Stimulated activated effector memory CD8-positive, alpha-beta T cell treated with anti-CD3 and anti-CD28 coated beads, Interleukin-12 subunit alpha, Interleukin-12 subunit beta, amount 100 ng/mL, for 72 hours (primary cell): ENCODE results near the gene NPAS3.

ENCODE experiments used
- ATAC-seq: fragments of 150-1000 bp; cut with Tn5 transposase; 2 replicates; pipeline ENCODE4 v1.10.0; 2021
- DNase-seq, 2 donors: peaks; one replicate each; pipeline ENCODE4 v3.0.0; 2021 to 2022; ENCODE audit warnings: low spot score in 2 of 2
- H3K27ac Mint-ChIP-seq: one replicate; pipeline ENCODE4 v1.8.0; 2022; ENCODE audit warnings: mild to moderate bottlenecking, mixed read lengths
- H3K36me3 Mint-ChIP-seq: one replicate; pipeline ENCODE4 v1.8.0; 2022; ENCODE audit warnings: mild to moderate bottlenecking, mixed read lengths
- H3K4me1 Mint-ChIP-seq: one replicate; pipeline ENCODE4 v1.8.0; 2022; ENCODE audit warnings: mixed read lengths
- H3K4me3 Mint-ChIP-seq: one replicate; pipeline ENCODE4 v1.8.0; 2022; ENCODE audit warnings: mild to moderate bottlenecking, mixed read lengths
- H3K9me3 Mint-ChIP-seq: one replicate; pipeline ENCODE4 v1.8.0; 2022; ENCODE audit warnings: mixed read lengths

NPAS3 gene

DNA sequence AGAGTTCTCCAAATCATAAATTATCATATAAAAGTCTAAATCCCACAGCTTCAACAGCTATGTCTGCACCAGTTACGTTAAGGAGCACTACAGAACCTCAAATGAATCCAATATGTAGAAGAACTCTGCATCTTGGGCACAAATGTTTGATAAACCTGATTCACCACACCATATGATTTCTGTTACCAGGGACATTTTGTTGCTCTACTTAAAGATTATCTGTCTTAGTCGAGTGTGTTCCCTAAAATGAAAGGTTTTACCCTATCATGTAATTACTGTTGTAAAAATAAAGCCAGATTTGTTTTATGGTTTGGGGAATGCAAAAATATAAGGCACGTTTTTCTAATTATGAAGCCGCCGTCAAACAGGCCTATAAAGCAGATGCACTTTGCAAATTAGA is 649.1 kb downstream of the NPAS3 start:
- ATAC-seq: no peak

DNA sequence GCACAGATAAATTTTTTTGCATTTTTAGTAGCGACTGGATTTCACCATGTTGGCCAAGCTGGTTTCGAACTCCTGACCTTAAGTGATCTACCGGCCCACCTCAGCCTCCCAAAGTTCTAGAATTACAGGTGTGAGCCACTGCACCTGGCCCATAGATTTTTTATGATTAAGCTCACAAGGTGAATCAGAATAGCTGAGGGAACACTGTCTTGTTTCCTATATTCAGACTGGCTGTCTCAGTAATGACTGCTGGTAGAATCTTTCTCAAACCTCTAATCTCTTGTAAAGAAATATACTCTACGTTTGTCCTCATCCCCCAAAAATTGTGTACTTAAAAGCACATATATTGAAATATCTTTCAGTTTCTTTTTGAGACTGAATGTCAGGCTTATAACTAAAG is 650.1 kb downstream of the NPAS3 start:
- Mint-ChIP-seq H3K4me1 (no peaks in the 10 kb centered on the region), H3K36me3 (no peaks in the 10 kb centered on the region), H3K9me3 (peaks cover 6% of the 10 kb centered on the region), H3K4me3 (no peak overlapping the region), H3K27ac (no peak overlapping the region)
- ATAC-seq (no peak), DNase-seq (no peak)

More for the DNA sequence above, 649.1 kb downstream of the NPAS3 start:
- DNase-seq: no peak
- Mint-ChIP-seq H3K9me3 (peaks cover 6% of the 10 kb centered on the region), H3K4me1 (no peaks in the 10 kb centered on the region), H3K27ac (no peak overlapping the region), H3K4me3 (no peak overlapping the region), H3K36me3 (no peaks in the 10 kb centered on the region)

DNA sequence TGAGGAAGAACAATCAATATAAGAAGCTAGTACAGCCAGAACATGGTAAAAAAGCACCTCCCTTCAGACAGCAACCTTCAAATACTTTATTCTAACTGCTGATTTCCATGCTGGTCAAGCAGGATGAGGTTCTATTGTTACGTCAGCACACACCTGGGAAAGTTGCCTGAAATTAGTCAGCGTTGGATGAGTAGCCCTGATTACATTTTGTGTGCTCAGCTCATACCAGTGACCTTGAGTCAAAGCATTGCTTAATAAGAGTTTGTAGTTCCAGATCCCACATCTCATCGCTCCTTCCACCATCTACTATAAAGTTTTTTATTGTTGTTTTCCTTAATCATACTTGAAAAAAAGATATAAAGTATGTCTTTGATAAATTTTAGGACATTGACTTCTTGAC is 650.7 kb downstream of the NPAS3 start:
- no peaks in the 10 kb centered on the region for H3K36me3 Mint-ChIP-seq
- H3K9me3 Mint-ChIP-seq: peaks cover 6% of the 10 kb centered on the region
- no peak for ATAC-seq
- DNase-seq: no peak
- no peak overlapping the region for H3K27ac Mint-ChIP-seq
- no peak overlapping the region for H3K4me3 Mint-ChIP-seq
- H3K4me1 Mint-ChIP-seq: no peaks in the 10 kb centered on the region

DNA sequence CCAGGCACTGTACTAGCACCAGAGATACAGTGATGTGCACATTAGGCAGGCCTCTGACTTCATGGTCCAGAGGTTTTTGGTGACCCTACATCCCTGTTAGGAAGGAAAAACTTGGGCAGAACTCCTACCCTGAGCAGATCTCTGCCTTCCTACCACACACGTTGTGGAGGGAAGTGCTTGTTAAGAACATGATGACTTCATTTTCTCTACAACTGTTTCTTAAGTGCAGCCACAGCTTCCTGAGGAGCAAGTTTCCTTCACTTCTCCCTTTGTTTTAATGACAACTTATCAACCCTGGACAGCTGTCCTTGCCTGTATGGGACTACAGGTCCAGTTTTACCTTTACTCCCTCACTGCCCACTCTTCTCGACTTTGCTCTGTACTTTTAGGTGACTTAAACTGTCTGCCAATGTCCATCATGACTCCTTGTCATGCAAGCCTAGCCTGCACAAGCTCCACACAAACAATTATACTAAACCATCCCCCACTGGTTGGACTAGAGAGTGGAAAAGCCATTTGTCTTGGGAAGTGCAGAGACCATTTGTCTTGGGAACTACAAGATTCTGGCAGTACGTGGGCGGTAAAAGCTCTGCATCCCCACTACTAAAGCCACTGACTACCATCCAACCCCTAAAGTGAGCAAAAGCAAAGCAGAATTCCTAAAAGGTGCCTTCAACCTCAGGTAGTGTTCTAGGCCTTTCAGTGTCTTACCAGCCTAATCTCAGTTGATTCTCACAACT is 652.4 kb downstream of the NPAS3 start:
- no peak for ATAC-seq

DNA sequence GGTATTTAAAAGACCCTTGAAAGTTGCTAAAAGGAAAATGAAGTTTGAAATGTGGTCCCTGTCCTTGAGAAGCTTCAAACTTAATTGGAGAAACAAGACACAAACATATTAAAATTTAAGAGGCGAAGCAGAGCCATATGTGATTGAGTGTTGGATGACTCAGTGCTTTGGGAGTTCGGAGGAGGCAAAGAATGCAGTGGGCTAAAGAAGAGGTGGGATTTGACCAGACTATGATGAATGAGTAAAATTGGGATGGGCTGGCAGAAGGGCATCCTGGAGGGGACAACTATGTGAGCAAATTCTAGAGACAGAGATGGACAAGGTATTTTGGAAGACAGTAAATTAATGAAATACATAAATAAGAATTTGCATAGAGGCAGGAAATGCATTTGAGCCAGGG is 653.6 kb downstream of the NPAS3 start:
- ATAC-seq (no peak), DNase-seq (no peak)
- no peaks in the 10 kb centered on the region for H3K4me1 Mint-ChIP-seq
- no peak overlapping the region for H3K27ac Mint-ChIP-seq
- peaks cover 6% of the 10 kb centered on the region for H3K9me3 Mint-ChIP-seq
- no peaks in the 10 kb centered on the region for H3K36me3 Mint-ChIP-seq
- H3K4me3 Mint-ChIP-seq: no peak overlapping the region

More for the DNA sequence above, 652.4 kb downstream of the NPAS3 start:
- Mint-ChIP-seq H3K27ac (no peak overlapping the region), H3K9me3 (peaks cover 6% of the 10 kb centered on the region), H3K4me3 (no peak overlapping the region), H3K4me1 (no peaks in the 10 kb centered on the region), H3K36me3 (no peaks in the 10 kb centered on the region)
- DNase-seq: no peak

DNA sequence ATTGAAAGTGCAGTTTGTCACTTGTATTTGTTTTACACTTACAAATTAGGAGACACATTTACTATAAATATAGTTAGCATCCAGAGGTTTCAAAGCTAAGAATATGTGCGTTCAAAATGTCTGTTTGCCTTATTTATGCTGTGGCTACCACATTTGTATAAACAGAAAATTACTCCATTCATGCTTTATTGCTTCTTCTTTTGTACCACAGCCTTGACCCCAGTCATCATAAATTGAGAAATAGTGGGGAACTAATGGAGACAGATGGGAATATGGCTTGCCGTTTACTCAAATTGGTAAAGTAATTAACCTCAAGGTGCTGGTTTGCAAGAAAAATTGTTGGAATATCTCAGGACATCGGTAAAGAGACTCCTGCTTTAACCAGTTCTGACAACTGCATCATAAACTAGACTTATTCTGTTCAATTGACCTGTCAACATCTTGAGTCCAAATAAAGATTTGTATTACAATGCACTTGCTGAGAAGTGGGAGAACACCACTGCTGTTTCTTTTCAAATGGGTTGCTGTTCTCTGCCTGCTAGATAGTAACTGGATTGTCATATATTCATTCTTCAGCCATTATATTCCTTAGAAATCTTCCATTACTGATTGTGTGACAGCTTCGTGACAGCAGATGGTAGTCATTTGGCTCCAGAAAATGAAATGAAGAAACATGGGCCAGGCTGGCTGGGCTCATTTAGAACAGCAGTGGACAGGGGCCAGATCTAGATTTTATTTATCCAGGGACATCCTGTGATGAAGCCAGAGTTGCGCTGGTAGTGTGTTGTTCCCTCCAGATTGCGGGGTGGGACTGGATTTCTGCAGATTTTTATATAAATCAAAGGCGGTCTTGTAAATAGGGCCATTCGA is 657.8 kb downstream of the NPAS3 start:
- ATAC-seq (no peak), DNase-seq (no peak)
- Mint-ChIP-seq H3K4me1 (no peaks in the 10 kb centered on the region), H3K36me3 (no peaks in the 10 kb centered on the region), H3K27ac (no peak overlapping the region), H3K9me3 (peaks cover 3% of the 10 kb centered on the region), H3K4me3 (no peak overlapping the region)

DNA sequence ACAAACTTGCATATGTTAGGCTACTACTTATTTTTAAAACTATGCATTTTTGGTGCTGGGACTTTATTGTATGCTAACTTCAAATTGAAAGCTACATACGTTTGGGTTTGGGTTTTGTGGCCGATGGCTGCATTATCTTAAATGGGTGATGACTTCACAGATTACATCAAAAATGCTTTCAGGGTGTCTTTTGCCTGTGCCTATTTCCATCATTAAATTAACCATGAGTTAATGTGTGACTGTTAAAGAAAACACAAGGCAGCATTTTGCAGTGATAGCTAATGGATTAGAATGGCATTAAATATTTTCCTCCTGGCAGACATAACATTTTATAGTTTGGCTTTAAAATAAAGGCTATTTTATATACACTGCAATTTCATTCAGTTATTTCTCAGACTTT is 659.9 kb downstream of the NPAS3 start:
- ATAC-seq (no peak), DNase-seq (no peak)
- Mint-ChIP-seq H3K27ac (no peak overlapping the region), H3K4me3 (no peak overlapping the region), H3K4me1 (no peaks in the 10 kb centered on the region), H3K36me3 (no peaks in the 10 kb centered on the region), H3K9me3 (peaks cover 3% of the 10 kb centered on the region)

DNA sequence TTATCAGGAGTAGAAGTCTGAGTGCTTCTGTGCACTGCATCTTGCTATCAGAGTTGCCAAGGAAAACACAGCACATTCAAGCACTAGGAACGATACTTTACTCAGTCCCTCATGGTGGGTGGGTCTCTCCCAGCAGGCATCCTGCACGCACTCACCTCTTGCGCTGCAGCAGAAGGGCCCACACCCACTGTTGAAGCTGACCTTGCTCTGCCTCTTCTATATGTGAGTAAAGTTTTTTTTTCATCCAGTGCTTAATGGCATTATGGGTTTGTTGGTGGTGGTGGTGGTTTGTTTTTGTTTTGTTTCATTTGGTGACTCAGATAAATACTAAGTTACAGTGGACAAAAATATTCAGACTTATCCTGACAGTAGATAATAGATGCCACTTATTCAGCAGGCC is 663.7 kb downstream of the NPAS3 start:
- ATAC-seq (no peak), DNase-seq (no peak)
- Mint-ChIP-seq H3K27ac (no peak overlapping the region), H3K9me3 (peaks cover 3% of the 10 kb centered on the region), H3K4me1 (no peaks in the 10 kb centered on the region), H3K4me3 (no peak overlapping the region), H3K36me3 (no peaks in the 10 kb centered on the region)

DNA sequence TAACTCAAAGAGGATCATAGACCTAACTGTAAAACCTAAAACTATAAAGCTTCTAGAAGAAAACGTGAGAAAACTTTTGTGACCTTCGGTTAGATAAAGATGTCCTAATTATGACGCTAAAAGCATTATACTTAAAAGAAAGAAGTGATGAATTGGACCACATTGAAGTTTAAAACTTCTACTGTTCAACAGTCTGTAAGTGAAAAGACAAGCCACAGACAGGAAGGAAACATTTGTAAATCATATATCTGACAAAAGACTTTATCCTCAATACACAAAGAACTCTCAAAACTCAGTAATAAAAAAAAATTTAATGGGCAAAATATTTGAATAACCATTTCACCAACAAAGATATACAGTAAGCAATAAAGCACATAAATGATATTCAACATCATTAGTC is 667.9 kb downstream of the NPAS3 start:
- no peaks in the 10 kb centered on the region for H3K36me3 Mint-ChIP-seq

DNA sequence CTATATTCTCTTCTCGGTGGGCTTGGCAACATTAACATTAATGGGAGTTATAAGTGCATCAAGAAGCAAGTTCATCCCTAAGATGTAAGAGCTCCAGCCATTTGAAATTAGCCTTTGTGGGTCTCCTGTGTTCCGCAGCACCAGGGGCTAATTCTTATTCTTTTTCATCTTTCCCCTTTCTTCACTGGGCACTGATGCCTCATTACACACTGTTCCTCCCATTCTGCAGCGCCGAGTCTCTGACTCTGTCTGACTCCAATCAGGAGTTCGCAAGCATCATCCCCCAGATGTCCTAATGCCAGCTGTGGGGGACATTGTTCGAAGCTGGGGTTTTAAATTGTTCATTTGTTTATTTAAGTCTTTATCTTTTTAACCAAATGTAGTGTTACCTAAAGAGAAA is 670.9 kb downstream of the NPAS3 start:
- no peaks in the 10 kb centered on the region for H3K4me1 Mint-ChIP-seq
- no peak overlapping the region for H3K4me3 Mint-ChIP-seq
- H3K9me3 Mint-ChIP-seq: no peaks in the 10 kb centered on the region
- no peaks in the 10 kb centered on the region for H3K36me3 Mint-ChIP-seq
- DNase-seq (no peak), ATAC-seq (no peak)
- H3K27ac Mint-ChIP-seq: no peak overlapping the region

More for the DNA sequence above, 667.9 kb downstream of the NPAS3 start:
- Mint-ChIP-seq H3K27ac (no peak overlapping the region), H3K4me3 (no peak overlapping the region), H3K9me3 (peaks cover 2% of the 10 kb centered on the region), H3K4me1 (no peaks in the 10 kb centered on the region)
- DNase-seq (no peak), ATAC-seq (no peak)

DNA sequence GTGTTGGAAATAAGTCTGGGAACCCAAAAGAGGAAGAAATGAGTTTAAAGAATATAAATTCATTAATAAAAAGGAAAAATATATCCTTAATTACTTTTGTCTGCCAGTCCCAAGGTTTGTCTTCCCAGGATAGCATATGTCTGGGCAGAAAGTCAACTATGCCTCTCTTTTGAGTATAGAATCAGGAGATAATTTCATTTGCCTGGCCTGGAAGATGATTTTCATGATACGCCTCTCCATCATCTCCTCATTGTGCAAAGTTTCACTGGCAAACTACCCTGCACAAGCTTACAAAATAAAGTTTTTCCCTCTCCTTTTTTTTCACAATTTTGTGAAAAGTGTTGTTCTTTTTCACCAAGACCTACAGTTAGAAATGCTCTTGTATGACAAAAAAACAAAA is 671.4 kb downstream of the NPAS3 start:
- H3K9me3 Mint-ChIP-seq: peaks cover 2% of the 10 kb centered on the region
- H3K27ac Mint-ChIP-seq: no peak overlapping the region
- DNase-seq: no peak
- H3K4me3 Mint-ChIP-seq: no peak overlapping the region
- no peaks in the 10 kb centered on the region for H3K36me3 Mint-ChIP-seq
- ATAC-seq: no peak
- no peaks in the 10 kb centered on the region for H3K4me1 Mint-ChIP-seq

DNA sequence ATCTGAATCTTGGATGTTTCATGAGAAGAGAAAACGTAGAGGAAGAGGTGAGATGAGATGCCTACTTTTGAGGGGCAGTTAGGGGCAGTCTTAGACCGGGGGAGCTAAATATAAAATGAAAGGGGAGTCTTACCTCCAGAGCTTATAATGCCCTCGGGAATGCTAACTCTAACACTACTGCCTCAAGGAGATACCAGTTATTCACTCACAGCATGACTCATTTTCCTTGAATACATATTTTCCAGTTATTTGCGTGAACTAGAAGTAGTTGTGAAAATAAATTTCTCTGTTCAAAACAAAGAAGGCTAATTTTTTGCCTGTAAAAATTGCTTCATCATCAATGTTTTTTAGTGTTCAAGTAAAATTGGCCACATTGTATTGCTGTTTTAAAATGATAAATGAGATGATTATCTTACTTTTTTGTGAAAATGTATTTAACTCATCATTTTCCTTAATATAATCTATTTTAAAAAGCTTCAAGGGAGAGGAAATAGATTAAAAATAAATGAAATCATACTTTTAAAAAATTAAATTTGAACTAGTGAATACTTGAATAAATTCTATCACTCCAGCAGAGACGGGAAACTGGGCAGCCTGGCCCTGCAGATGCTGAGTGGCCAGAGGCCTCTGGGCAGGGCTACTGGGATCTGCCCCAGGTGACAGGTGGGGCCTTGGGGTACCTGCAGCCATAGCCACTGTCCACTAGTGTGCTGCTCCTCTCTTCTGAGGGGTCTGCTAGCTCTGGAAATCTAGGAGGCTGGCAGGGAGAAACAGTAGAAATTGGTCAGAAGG is 672.9 kb downstream of the NPAS3 start:
- DNase-seq (no peak), ATAC-seq (no peak)
- H3K9me3 Mint-ChIP-seq: peaks cover 3% of the 10 kb centered on the region

DNA sequence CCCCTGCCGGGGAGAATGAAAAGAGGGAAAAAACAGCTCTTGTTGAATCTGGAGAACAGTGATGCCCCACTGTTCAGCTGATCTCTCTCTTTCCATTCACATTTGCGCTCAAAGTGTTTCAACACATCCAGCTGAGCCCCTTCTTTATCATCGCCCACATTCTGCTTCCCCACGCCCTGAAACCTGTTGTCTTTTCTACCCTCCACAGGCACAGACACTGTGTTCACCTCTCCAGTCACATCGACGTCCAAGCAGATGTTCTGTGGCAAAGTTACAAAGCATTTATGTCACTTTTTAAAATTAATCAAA is 673.5 kb downstream of the NPAS3 start:
- H3K4me3 Mint-ChIP-seq: no peak overlapping the region
- DNase-seq: no peak
- H3K9me3 Mint-ChIP-seq: peaks cover 3% of the 10 kb centered on the region
- no peak for ATAC-seq
- H3K4me1 Mint-ChIP-seq: no peaks in the 10 kb centered on the region
- H3K27ac Mint-ChIP-seq: no peak overlapping the region
- H3K36me3 Mint-ChIP-seq: no peaks in the 10 kb centered on the region

More for the DNA sequence above, 672.9 kb downstream of the NPAS3 start:
- H3K36me3 Mint-ChIP-seq: no peaks in the 10 kb centered on the region
- H3K27ac Mint-ChIP-seq: no peak overlapping the region
- H3K4me3 Mint-ChIP-seq: no peak overlapping the region
- H3K4me1 Mint-ChIP-seq: no peaks in the 10 kb centered on the region

DNA sequence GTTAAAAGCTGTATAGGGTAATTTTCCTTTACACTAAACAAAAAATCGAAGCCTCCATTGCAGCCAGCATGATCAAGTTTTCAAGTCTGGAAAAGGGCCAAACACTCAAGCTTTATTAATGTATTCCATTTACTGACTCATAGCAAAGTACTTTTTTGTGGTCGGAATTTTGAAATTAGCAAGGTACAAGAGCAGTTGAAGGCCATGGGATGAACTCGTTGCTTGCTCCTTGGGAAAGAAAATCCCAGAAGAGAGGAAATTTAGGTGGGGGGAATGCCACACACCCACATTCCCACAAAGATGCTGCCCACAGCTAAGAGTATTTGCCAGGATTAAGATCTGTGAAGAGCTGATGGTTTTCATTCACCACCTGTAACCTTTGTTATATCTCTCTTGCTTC is 678.5 kb downstream of the NPAS3 start:
- no peaks in the 10 kb centered on the region for H3K4me1 Mint-ChIP-seq
- peaks cover 6% of the 10 kb centered on the region for H3K9me3 Mint-ChIP-seq
- no peak overlapping the region for H3K27ac Mint-ChIP-seq
- ATAC-seq (no peak), DNase-seq (no peak)
- no peak overlapping the region for H3K4me3 Mint-ChIP-seq
- no peaks in the 10 kb centered on the region for H3K36me3 Mint-ChIP-seq

DNA sequence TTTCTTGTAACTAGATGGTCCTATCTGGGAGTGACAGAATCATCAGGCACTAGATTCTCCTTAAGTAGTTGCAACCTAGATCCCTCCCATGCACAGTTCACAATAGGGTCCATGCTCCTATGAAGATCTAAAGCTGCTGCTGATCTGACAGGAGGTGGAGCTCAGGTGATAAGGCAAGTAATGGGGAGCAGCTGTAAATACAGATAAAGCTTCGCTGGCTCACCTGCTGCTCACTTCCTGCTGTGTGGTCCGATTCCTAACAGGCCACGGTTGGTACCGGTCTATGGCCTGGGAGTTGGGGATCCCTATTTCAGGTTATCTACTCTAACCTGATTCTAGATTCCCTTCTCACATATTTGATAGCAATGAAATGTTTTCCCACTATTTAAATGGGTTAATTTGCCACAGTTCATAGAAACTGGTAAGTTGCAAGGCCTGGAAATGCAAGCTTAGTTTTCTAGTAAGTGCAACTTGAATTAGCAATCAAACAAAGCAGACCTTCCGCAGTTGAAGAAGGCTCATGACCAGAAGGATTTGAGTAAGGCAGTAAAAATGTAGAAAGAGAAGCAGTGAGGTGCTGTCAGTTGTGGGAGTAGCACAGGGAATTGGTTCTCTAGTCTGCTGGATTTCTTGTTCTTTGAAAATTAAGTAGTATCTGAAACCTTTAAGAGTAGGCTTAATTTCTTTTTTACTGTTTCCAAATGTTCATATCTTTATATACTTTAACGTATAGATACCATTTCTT is 679.9 kb downstream of the NPAS3 start:
- H3K36me3 Mint-ChIP-seq: no peaks in the 10 kb centered on the region
- DNase-seq: no peak
- no peak overlapping the region for H3K4me3 Mint-ChIP-seq
- peaks cover 6% of the 10 kb centered on the region for H3K9me3 Mint-ChIP-seq
- no peak overlapping the region for H3K27ac Mint-ChIP-seq
- H3K4me1 Mint-ChIP-seq: no peaks in the 10 kb centered on the region
- no peak for ATAC-seq
